ENCODE data around the gene KRTAP20-3. TPM values are rescaled to one million over a fixed set of nuclear protein-coding genes. Genes with fewer than 3 reads are reported as not detected.

The KRTAP20-3 gene
- total RNA-seq (not detected), polyA plus RNA-seq (not detected)
- long read RNA-seq, donor 1: 0 reads
- long read RNA-seq, donor 2: 0 reads

- intact Hi-C loops (cut with DNase I): no loop called here
- TF ChIP-seq CTCF (IDR thresholded peaks at IDR 0.05): no peak
- no peaks in the 10 kb centered on the region for H3K27me3 ChIP-seq (ENCODE audit: insufficient read depth in 3 of 3, low read length in 2 of 3)
- H3K4me3 ChIP-seq: no peak within 1 kb of the TSS
- ATAC-seq: no peak
- no peaks in the 10 kb centered on the region for H3K9me3 ChIP-seq
- no peak within 1 kb of the TSS for H3K27ac ChIP-seq
- 84 to 86% (median 84%) methylated on average over 2 of the region's 2 CpGs for WGBS, 3 donors
- no peaks in the 10 kb centered on the region for H3K36me3 ChIP-seq (ENCODE audit: insufficient read depth in 1 of 2, low read depth in 1 of 2)
- no peaks in the 10 kb centered on the region for H3K4me1 ChIP-seq
- no peak for DNase-seq
These were observed at the start of gene KRTAP20-3 for GRCh38 chr21:30642564-30642963. Gene KRTAP20-3, plus strand, starts transcription at chr21:30642864.

- H3K4me3 ChIP-seq: no peak within 1 kb of the TSS
- no peak for TF ChIP-seq CTCF (IDR thresholded peaks at IDR 0.05)
- no peaks in the 10 kb centered on the region for H3K27me3 ChIP-seq (ENCODE audit: insufficient read depth in 3 of 3, low read length in 2 of 3)
- no peaks in the 10 kb centered on the region for H3K9me3 ChIP-seq
- no peak for DNase-seq
- H3K36me3 ChIP-seq (ENCODE audit: insufficient read depth in 1 of 2, low read depth in 1 of 2): no peaks in the 10 kb centered on the region
- WGBS, 3 donors: 93 to 95% (median 95%) methylated on average over 6 of the region's 6 CpGs
- no peak for ATAC-seq
- intact Hi-C loops (cut with DNase I): no loop called here
- H3K27ac ChIP-seq: no peak within 1 kb of the TSS
- no peaks in the 10 kb centered on the region for H3K4me1 ChIP-seq
These were observed 43.9 kb upstream of the KRTAP20-3 start, which contains the start of gene KRTAP6-2 for GRCh38 chr21:30598802-30599201. Gene KRTAP6-2, minus strand, starts transcription at chr21:30598902. Its CDS starts 28 bp downstream, at chr21:30598874.

- DNase-seq (no peak), ATAC-seq (no peak)
- Histone ChIP-seq H3K4me3 (no peak within 1 kb of the TSS), H3K36me3 (ENCODE audit: insufficient read depth in 1 of 2, low read depth in 1 of 2) (no peaks in the 10 kb centered on the region), H3K4me1 (no peaks in the 10 kb centered on the region), H3K27ac (no peak within 1 kb of the TSS), H3K9me3 (no peaks in the 10 kb centered on the region), H3K27me3 (ENCODE audit: insufficient read depth in 3 of 3, low read length in 2 of 3) (no peaks in the 10 kb centered on the region)
- no peak for TF ChIP-seq CTCF (IDR thresholded peaks at IDR 0.05)
- WGBS, 3 donors: 50 to 91% (median 50%) methylated on average over 1 of the region's 1 CpG
- intact Hi-C loops (cut with DNase I): no loop called here
These were observed 41.9 kb upstream of the KRTAP20-3 start, which contains the start of gene KRTAP22-1 for GRCh38 chr21:30600787-30601186. Gene KRTAP22-1, plus strand, starts transcription at chr21:30601087.

DNA sequence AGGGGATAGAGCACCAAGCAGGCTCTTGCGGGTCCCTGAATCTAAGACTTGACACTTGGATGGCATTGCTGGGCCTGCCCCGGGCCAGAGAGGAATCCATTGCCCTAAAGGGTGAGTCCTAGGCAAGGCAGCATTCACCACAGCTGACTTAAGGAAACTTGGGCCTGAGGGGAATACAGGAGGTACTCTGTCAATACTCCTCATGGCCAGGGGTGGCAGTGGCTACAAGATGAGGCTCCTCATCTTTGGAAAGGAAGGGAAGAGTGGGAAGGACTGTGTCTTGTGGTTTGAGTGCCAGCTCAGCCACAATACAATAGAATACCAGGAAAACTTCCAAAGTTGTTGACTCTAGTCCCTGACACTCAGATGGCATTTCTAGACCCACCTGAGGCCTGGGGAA, 36.7 kb upstream of the KRTAP20-3 start:
- Histone ChIP-seq H3K4me3 (no peak overlapping the region), H3K27ac (no peak overlapping the region), H3K9me3 (no peaks in the 10 kb centered on the region), H3K36me3 (ENCODE audit: insufficient read depth in 1 of 2, low read depth in 1 of 2) (no peaks in the 10 kb centered on the region), H3K4me1 (no peaks in the 10 kb centered on the region), H3K27me3 (ENCODE audit: insufficient read depth in 3 of 3, low read length in 2 of 3) (no peaks in the 10 kb centered on the region)
- DNase-seq: no peak
- no peak for ATAC-seq
- intact Hi-C loops (cut with DNase I): no loop called here
- TF ChIP-seq CTCF (IDR thresholded peaks at IDR 0.05): no peak
- 83 to 87% (median 86%) methylated on average over 2 of the region's 2 CpGs for WGBS, 3 donors

GRCh38 chr21:30612132-30612531, 30.5 kb upstream of the KRTAP20-3 start:
- 83 to 92% (median 87%) methylated on average over 2 of the region's 2 CpGs for WGBS, 3 donors

More at GRCh38 chr21:30612132-30612531, 30.5 kb upstream of the KRTAP20-3 start:
- Histone ChIP-seq H3K27ac (no peak overlapping the region), H3K4me1 (no peaks in the 10 kb centered on the region), H3K9me3 (no peaks in the 10 kb centered on the region), H3K36me3 (ENCODE audit: insufficient read depth in 1 of 2, low read depth in 1 of 2) (no peaks in the 10 kb centered on the region), H3K4me3 (no peak overlapping the region), H3K27me3 (ENCODE audit: insufficient read depth in 3 of 3, low read length in 2 of 3) (no peaks in the 10 kb centered on the region)
- no peak for DNase-seq
- no peak for TF ChIP-seq CTCF (IDR thresholded peaks at IDR 0.05)
- ATAC-seq: no peak
- intact Hi-C loops (cut with DNase I): no loop called here
